Measurements from ENCODE around the gene TNRC18. TPM values are rescaled to one million over a fixed set of nuclear protein-coding genes. Genes with fewer than 3 reads are reported as not detected.
"Not testable (repeated sequence)": the region's sequence is repeated elsewhere in the genome, so short reads cannot be mapped to it uniquely, and the experiment has no call there.

The TNRC18 gene
- total RNA-seq, 6 experiments from 2014 or later = 70.6 to 87.1 (median 79.9) TPM

- Mint-ChIP-seq H3K36me3 (ENCODE audit: low read depth) (peaks cover 25% of the 10 kb centered on the region), H3K27me3 (ENCODE audit: insufficient read depth) (peaks cover 11% of the 10 kb centered on the region)
- H3K9me3 Mint-ChIP-seq; DNase-seq; H3K4me3 Mint-ChIP-seq; H3K27ac Mint-ChIP-seq; H3K4me1 Mint-ChIP-seq (ENCODE audit: low read depth): not testable (repeated sequence)
Observed at GRCh38 chr7:5312276-5313070, 111.2 kb downstream of the TNRC18 start.

GRCh38 chr7:5310822-5311405, 112.7 kb downstream of the TNRC18 start:
- Mint-ChIP-seq H3K27ac (no peak overlapping the region), H3K27me3 (ENCODE audit: insufficient read depth) (peaks cover 12% of the 10 kb centered on the region), H3K9me3 (no peaks in the 10 kb centered on the region), H3K4me3 (no peak overlapping the region), H3K36me3 (ENCODE audit: low read depth) (peaks cover 21% of the 10 kb centered on the region), H3K4me1 (ENCODE audit: low read depth) (no peaks in the 10 kb centered on the region)
- no peak for DNase-seq
- TF ChIP-seq CTCF (IDR thresholded peaks at IDR 0.05) = no peak

GRCh38 chr7:5309146-5309545, 114.5 kb downstream of the TNRC18 start:
- TF ChIP-seq CTCF (IDR thresholded peaks at IDR 0.05) = no peak
- Mint-ChIP-seq H3K36me3 (ENCODE audit: low read depth) (peaks cover 17% of the 10 kb centered on the region), H3K9me3 (no peaks in the 10 kb centered on the region), H3K4me3 (no peak overlapping the region), H3K27ac (no peak overlapping the region), H3K27me3 (ENCODE audit: insufficient read depth) (peaks cover 14% of the 10 kb centered on the region), H3K4me1 (ENCODE audit: low read depth) (no peaks in the 10 kb centered on the region)
- no peak for DNase-seq

- not testable (repeated sequence) for H3K4me3 Mint-ChIP-seq; DNase-seq; H3K27ac Mint-ChIP-seq; H3K9me3 Mint-ChIP-seq; H3K4me1 Mint-ChIP-seq (ENCODE audit: low read depth)
- H3K27me3 Mint-ChIP-seq (ENCODE audit: insufficient read depth) = peaks cover 18% of the 10 kb centered on the region
- H3K36me3 Mint-ChIP-seq (ENCODE audit: low read depth) = peaks cover 17% of the 10 kb centered on the region
Observed at GRCh38 chr7:5307221-5308142, 116.2 kb downstream of the TNRC18 start.

- H3K36me3 Mint-ChIP-seq (ENCODE audit: low read depth); H3K9me3 Mint-ChIP-seq; H3K4me3 Mint-ChIP-seq; DNase-seq; H3K4me1 Mint-ChIP-seq (ENCODE audit: low read depth); H3K27ac Mint-ChIP-seq: not testable (repeated sequence)
- H3K27me3 Mint-ChIP-seq (ENCODE audit: insufficient read depth) = peaks cover 18% of the 10 kb centered on the region
Observed at GRCh38 chr7:5305050-5305449, 118.6 kb downstream of the TNRC18 start.

GRCh38 chr7:5303591-5304505, 119.8 kb downstream of the TNRC18 start:
- TF ChIP-seq CTCF (IDR thresholded peaks at IDR 0.05) = no peak
- no peak for DNase-seq
- no peak overlapping the region for H3K27ac Mint-ChIP-seq
- no peaks in the 10 kb centered on the region for H3K9me3 Mint-ChIP-seq
- H3K4me1 Mint-ChIP-seq (ENCODE audit: low read depth) = no peaks in the 10 kb centered on the region
- H3K4me3 Mint-ChIP-seq = no peak overlapping the region
- peaks cover 21% of the 10 kb centered on the region for H3K27me3 Mint-ChIP-seq (ENCODE audit: insufficient read depth)
- peaks cover 6% of the 10 kb centered on the region; the same call in 1 of the 2 replicates for H3K36me3 Mint-ChIP-seq (ENCODE audit: low read depth)

Measured in HFFc6 (cell line).